Measurements from ENCODE around the gene MPPED2. TPM values are rescaled to one million over a fixed set of nuclear protein-coding genes. Genes with fewer than 3 reads are reported as not detected.

The MPPED2 gene
- total RNA-seq, 1 donor from 2014 or later: 179 TPM

DNA sequence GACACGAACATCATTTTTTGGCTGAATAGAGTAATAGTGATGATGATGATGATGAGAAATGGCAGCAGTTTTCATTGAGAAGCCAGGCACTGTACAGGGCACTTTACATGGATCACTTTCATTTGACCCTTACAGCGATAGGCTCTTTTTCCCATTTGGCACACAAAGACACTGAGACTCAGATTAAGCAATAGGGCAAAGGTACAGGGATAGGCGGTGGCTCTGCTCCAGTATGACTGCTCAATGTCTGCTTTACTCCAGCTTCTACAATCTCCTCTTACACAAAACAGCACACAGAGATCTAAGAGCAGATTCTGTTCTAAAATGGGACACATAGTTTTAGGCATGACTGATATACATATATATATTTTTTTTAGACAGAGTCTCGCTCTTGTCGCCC lies 40.6 kb downstream of the MPPED2 start:
- Mint-ChIP-seq H3K36me3 (peaks cover 11% of the 10 kb centered on the region), H3K27me3 (ENCODE audit: low read depth) (no peaks in the 10 kb centered on the region), H3K27ac (no peak overlapping the region), H3K9me3 (no peaks in the 10 kb centered on the region), H3K4me1 (peaks cover 19% of the 10 kb centered on the region), H3K4me3 (no peak overlapping the region)
- DNase-seq (ENCODE audit: low spot score in 2 of 2, unreplicated experiment in 2 of 2): no peak
- TF ChIP-seq, protein P1, sequence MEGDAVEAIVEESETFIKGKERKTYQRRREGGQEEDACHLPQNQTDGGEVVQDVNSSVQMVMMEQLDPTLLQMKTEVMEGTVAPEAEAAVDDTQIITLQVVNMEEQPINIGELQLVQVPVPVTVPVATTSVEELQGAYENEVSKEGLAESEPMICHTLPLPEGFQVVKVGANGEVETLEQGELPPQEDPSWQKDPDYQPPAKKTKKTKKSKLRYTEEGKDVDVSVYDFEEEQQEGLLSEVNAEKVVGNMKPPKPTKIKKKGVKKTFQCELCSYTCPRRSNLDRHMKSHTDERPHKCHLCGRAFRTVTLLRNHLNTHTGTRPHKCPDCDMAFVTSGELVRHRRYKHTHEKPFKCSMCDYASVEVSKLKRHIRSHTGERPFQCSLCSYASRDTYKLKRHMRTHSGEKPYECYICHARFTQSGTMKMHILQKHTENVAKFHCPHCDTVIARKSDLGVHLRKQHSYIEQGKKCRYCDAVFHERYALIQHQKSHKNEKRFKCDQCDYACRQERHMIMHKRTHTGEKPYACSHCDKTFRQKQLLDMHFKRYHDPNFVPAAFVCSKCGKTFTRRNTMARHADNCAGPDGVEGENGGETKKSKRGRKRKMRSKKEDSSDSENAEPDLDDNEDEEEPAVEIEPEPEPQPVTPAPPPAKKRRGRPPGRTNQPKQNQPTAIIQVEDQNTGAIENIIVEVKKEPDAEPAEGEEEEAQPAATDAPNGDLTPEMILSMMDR (IDR thresholded peaks at IDR 0.05; ENCODE audit: unreplicated experiment): no peak

DNA sequence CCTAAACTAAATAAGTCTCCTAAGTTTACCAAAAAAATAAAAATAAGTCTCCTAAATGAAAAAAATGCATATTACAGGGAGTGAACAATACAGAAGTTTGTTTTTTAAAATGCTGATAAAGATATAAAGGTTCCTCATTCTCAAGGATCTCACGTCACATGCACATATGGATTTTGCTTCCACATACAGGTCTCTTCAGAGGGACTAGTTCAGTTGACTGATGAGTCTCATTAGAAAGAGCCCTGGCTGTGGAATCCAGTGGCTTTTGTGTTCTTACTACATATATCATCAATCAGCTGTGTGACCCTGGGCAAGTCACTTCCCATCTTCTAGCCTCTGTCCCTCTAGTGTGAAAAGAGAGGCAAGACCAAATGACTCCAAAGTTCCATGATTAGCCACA lies 43.1 kb downstream of the MPPED2 start:
- no peaks in the 10 kb centered on the region for H3K9me3 Mint-ChIP-seq
- H3K4me3 Mint-ChIP-seq: no peak overlapping the region
- H3K4me1 Mint-ChIP-seq: peaks cover 16% of the 10 kb centered on the region
- peak overlapping the region; percentile 3 for H3K27ac Mint-ChIP-seq
- no peaks in the 10 kb centered on the region for H3K27me3 Mint-ChIP-seq (ENCODE audit: low read depth)
- TF ChIP-seq, protein P1 (IDR thresholded peaks at IDR 0.05; ENCODE audit: unreplicated experiment): no peak
- peaks cover 11% of the 10 kb centered on the region for H3K36me3 Mint-ChIP-seq
- no peak for DNase-seq (ENCODE audit: low spot score in 2 of 2, unreplicated experiment in 2 of 2)

- no peaks in the 10 kb centered on the region for H3K27me3 Mint-ChIP-seq (ENCODE audit: low read depth)
- H3K4me1 Mint-ChIP-seq: peaks cover 36% of the 10 kb centered on the region
- TF ChIP-seq, protein P1 (IDR thresholded peaks at IDR 0.05; ENCODE audit: unreplicated experiment): no peak
- no peak overlapping the region for H3K4me3 Mint-ChIP-seq
- no peak for DNase-seq (ENCODE audit: low spot score in 2 of 2, unreplicated experiment in 2 of 2)
- H3K9me3 Mint-ChIP-seq: no peaks in the 10 kb centered on the region
- H3K36me3 Mint-ChIP-seq: peaks cover 6% of the 10 kb centered on the region
- H3K27ac Mint-ChIP-seq: no peak overlapping the region
Observed at GRCh38 chr11:30540781-30541180, 45.4 kb downstream of the MPPED2 start.

GRCh38 chr11:30538251-30538650 lies 47.9 kb downstream of the MPPED2 start:
- H3K9me3 Mint-ChIP-seq: no peaks in the 10 kb centered on the region
- no peak overlapping the region for H3K4me3 Mint-ChIP-seq
- H3K27me3 Mint-ChIP-seq (ENCODE audit: low read depth): no peaks in the 10 kb centered on the region
- no peak for DNase-seq (ENCODE audit: low spot score in 2 of 2, unreplicated experiment in 2 of 2)
- peaks cover 45% of the 10 kb centered on the region for H3K4me1 Mint-ChIP-seq
- TF ChIP-seq, protein P1 (IDR thresholded peaks at IDR 0.05; ENCODE audit: unreplicated experiment): no peak
- H3K36me3 Mint-ChIP-seq: peaks cover 4% of the 10 kb centered on the region
- H3K27ac Mint-ChIP-seq: peak overlapping the region; percentile 44

- Mint-ChIP-seq H3K36me3 (peaks cover 11% of the 10 kb centered on the region), H3K27me3 (ENCODE audit: low read depth) (no peaks in the 10 kb centered on the region), H3K9me3 (no peaks in the 10 kb centered on the region), H3K4me3 (no peak overlapping the region), H3K4me1 (peaks cover 49% of the 10 kb centered on the region), H3K27ac (no peak overlapping the region)
- TF ChIP-seq, protein P1 (IDR thresholded peaks at IDR 0.05; ENCODE audit: unreplicated experiment): no peak
- DNase-seq (ENCODE audit: low spot score in 2 of 2, unreplicated experiment in 2 of 2): no peak
Observed at GRCh38 chr11:30535818-30536217, 50.3 kb downstream of the MPPED2 start.

DNA sequence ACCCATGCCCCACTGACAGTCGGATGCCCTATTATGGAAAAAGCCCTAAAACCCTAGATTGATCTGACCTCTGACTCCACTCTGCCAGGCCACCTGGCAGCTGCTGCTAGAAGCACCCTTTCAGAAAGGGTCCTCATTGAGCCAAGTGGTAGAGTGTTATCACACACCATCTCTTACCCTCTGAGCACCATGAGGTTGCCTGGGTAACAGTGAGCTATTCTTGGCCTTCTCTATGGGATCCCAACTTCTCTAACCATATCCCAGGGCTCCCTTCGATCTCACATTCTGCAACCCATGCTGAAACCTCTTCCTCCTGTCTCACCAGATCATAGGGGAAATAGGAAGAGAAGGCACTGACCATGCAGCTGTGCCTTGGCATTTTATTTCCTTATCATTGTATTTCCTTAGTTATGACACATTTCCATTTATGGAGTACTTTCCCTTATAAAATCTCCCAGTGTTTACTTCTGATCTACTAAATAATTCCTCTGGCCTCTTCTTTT lies 52.7 kb downstream of the MPPED2 start:
- no peak for DNase-seq (ENCODE audit: low spot score in 2 of 2, unreplicated experiment in 2 of 2)
- TF ChIP-seq, protein P1 (IDR thresholded peaks at IDR 0.05; ENCODE audit: unreplicated experiment): no peak
- Mint-ChIP-seq H3K4me1 (peaks cover 48% of the 10 kb centered on the region), H3K27ac (peak overlapping the region; percentile 29), H3K4me3 (no peak overlapping the region), H3K36me3 (peaks cover 11% of the 10 kb centered on the region), H3K9me3 (no peaks in the 10 kb centered on the region), H3K27me3 (ENCODE audit: low read depth) (no peaks in the 10 kb centered on the region)

Data from mesothelial cell of epicardium (in vitro differentiated cells).